ENCODE data around the gene SLC4A9.
"Not testable (repeated sequence)": the region's sequence is repeated elsewhere in the genome, so short reads cannot be mapped to it uniquely, and the experiment has no call there.

Gene SLC4A9

GRCh38 chr5:140400730-140401361 is 40.9 kb downstream of the SLC4A9 start:
- DNase-seq: peak; percentile 99

DNA sequence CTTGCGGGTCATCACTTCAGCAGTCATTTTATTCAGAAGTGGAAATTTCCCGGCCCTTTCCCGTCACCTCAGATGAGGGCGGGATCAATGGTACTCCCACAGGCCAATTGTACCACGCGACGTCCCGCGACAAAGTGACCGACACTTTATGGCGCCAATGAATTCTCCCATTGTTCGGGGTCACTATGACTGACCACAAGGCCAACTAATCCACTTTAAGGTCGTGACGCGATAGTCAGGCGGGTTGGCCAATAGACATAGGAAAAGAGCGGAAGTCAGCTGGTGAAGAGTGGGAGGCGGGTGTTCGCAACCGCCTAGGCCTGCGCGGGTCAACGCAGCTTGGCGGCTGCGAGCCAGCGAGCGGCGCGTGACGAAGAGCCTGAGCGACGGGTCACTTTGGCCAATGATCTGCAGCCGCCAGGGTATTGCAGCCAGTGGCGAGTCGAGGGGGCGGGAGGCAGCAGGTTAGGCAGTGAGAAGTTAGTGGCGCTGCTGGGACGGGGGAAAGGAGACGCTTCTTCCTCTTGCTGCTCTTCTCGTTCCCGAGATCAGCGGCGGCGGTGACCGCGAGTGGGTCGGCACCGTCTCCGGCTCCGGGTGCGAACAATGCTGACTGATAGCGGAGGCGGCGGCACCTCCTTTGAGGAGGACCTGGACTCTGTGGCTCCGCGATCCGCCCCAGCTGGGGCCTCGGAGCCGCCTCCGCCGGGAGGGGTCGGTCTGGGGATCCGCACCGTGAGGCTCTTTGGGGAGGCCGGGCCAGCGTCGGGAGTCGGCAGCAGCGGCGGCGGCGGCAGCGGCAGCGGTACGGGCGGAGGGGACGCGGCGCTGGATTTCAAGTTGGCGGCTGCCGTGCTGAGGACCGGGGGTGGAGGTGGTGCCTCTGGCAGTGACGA is 41.6 kb downstream of the SLC4A9 start, which contains the start of gene ANKHD1:
Gene ANKHD1 (plus strand): TSS at position 472 of the 896 bp plus-strand sequence. CDS start 135 bp downstream, at position 607.
- peak; percentile 99 for DNase-seq

DNA sequence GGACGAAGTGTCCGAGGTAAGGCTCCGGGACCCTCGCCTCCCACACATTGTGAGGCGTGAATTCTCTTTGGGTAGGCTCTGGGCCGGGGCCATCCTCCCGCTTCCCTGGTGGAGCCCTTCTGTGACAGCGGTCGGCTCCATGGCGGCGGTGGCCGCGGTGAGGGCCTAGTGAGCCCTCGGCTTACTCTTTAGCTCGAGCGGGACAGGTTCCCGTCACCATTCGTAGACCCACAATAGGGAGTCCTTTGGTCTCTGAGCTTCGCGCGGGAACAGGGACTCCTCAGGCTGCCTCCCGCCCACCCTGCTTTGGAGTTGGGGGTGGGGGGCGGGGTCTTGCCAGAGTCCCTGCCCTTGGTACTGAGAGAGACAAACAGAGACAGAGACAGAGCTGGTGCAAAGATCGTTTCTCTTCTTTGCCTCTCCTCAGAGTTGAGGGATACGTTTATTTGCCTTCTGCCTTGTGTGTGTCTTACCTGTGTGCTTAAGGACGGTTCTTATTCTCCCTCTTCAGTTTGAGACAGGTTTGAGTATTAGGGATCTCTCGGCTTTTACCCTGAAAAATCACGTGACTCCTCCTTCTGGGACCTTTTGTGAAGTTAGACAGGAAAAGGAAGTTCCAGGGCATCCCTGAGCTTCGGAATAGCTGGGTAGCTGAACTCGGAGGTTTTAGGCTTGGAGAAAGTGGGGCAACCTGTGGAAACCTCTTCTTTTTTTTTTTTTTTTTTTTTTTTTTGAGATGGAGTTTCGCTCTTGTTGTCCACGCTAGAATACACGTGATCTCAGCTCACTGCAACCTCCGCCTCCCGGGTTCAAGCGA is 42.5 kb downstream of the SLC4A9 start:
- no peak for DNase-seq

DNA sequence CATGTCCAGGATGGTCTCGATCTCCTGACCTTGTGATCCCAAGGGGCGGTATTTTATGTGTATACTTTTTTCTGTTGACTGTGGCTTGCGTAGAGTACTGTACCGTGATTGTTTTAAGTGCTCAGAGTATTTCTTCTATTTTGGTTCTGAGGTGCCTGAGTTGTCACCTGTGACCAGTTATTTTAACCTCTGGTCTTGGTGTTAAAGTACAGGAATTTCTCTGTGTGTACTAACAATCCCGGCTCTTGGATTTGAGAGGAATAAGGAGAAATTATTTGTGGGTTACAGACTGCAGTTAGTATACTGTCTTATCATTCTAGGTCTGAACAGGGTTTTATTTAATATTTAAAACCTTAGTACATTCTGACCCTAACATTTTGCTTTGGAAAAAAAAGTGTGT is 43.6 kb downstream of the SLC4A9 start:
- DNase-seq: no peak

DNA sequence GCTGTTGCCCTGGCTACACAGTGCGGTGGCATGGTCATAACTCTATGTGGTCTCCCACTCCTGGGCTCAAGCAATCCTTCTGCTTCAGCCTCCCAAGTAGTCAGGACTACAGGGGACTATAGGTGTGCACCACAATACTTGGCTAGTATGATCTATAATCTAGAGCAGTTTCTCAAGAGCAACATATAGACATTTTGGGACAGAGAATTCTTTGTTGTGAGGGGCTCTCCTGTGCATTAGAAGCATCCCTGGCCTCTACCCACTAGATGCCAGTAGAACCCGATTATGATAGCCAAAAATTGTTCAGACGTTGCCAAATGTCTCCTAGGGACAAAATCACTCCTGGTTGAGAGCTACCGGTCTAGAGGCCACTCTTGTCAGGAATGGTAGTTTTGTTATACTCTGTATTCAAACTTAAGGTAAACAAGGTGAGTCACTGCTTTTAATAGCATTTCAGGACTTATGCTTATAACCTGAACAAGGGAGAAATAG is 48.8 kb downstream of the SLC4A9 start:
- no peak for DNase-seq

DNA sequence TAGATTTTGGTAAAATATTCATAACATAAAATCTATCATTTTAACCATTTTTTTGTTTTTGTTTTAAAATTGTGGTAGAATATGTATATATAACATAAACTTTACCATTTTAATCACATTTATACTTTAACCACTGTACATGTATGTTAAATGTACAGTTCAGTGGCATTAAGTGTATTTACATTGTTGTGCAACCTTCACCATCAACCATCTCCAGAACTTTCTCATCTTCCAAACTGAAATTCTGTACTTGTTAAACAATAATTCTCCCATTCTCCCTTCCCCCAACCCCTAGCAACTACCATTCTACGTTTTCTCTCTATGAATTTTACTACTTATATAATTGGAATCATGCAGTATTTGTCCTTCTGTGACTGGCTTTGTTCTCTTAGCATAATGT is 53.2 kb downstream of the SLC4A9 start:
- no peak for DNase-seq

GRCh38 chr5:140417235-140417634 is 57.2 kb downstream of the SLC4A9 start:
- no peak for DNase-seq

DNA sequence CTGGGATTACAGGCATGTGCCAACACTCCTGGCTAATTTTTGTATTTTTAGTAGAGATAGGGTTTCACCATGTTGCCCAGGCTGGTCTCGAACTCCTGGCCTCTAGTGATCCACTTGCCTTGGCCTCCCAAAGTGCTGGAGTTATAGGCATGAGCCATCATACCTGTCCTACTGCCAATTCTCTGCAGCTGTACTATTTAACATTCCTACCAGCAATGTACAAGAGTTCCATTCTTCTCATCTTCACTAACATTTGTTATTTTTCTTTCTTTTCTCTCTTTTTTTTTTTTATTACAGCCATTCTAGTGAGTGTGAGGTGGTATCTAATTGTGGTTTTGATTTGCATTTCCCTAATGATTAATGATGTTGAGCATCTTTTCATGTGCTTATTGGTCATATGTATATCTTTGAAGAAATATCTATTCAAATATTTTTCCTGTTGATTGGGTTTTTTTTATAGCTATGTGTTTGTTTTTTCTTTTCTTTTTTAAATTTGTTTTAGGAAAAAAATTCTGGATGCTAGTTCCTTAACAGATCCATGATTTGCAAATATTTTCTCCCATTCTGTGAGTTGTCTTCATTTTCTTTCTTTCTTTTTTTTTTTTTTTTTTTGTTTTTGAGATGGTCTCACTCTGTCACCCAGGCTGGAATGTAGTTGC is 59.0 kb downstream of the SLC4A9 start:
- no peak for DNase-seq

GRCh38 chr5:140420226-140420570 is 60.2 kb downstream of the SLC4A9 start:
- DNase-seq: no peak

GRCh38 chr5:140420665-140421361 is 60.8 kb downstream of the SLC4A9 start:
- DNase-seq: no peak

- not testable (repeated sequence) for DNase-seq
These were observed 61.4 kb downstream of the SLC4A9 start for GRCh38 chr5:140421375-140421774.

- no peak for DNase-seq
These were observed 63.6 kb downstream of the SLC4A9 start for GRCh38 chr5:140423609-140424008.

DNA sequence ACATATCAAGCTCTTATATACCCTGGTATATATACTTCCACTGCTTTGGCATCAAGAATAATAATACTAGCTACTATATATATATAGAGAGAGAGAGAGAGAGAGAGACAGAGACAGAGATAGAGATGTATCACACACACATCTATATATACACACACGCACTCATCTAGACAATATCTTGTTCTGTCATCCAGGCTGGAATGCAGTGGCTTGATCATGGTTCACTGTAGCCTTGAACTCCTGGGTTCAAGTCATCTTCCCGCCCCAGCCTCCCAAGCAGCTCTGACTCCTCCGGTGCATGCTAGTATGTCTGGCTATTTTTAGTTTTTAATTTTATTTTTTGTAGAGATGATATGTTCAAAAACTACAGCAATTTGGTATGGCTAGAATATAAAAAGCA is 64.1 kb downstream of the SLC4A9 start:
- no peak for DNase-seq

Data from right kidney (tissue), 1 donor.